ENCODE measurements around the gene CACYBP. TPM values are rescaled to one million over a fixed set of nuclear protein-coding genes. Genes with fewer than 3 reads are reported as not detected.

Gene CACYBP
- total and polyA plus RNA-seq, 4 donors: 98.4 to 205 (median 149) TPM

DNA sequence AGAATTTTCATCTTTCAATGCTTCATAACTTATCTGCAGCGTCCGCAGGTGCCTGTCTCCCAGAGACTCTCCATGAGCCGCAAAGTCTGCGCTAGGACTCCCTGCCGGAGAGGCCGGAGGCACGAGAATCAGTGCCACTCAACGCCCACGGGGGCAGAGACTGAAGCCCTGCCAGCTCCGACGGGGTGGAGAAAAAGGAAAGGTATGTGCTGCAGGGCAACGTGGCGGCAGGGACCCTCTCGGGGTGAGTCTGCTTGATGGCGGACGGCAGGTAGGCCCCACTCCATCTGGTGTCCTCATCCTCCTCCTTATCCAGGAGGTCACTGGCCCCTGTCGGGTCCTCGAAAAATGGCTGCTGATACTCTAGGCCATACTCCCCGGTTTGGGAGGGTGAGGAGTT lies 45.4 kb downstream of the CACYBP start:
- H3K36me3 ChIP-seq (ENCODE audit: control insufficient read depth, insufficient read depth, low read length): no peaks in the 10 kb centered on the region
- 95% methylated on average over 18 of the region's 19 CpGs for WGBS (ENCODE audit: insufficient coverage)
- H3K4me3 ChIP-seq (ENCODE audit: low read depth, low read length): no peak overlapping the region
- DNase-seq (ENCODE audit: low read depth in 4 of 6, low spot score in 6 of 6): no peak
- no peaks in the 10 kb centered on the region for H3K4me1 ChIP-seq (ENCODE audit: control insufficient read depth, insufficient read depth, low read length)
- no peaks in the 10 kb centered on the region for H3K27me3 ChIP-seq (ENCODE audit: control insufficient read depth, insufficient read depth, low read length)
- H3K9me3 ChIP-seq (ENCODE audit: control insufficient read depth, insufficient read depth, low read length): no peaks in the 10 kb centered on the region
- no peak overlapping the region for H3K27ac ChIP-seq (ENCODE audit: low read depth, low read length)

DNA sequence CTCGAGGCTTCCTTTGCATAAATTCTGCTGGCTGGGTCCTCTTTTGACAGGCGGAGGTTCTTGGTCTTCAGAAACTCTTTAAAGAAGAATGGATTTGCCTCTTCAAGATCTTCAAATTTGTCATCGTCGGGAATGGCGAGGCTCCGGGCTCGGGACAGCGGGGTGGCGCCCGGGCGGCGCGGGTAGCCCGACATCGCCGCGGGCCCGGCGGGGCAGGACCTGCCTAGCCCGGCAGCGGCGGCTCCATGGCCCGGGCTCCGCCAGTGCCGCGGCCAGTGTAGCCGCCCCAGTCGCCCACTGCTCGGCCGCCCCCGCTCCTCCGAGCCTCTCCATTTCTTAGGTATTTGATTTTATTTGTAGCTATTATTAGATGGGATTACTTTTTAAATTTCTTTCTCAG lies 45.8 kb downstream of the CACYBP start:
- Histone ChIP-seq H3K27me3 (ENCODE audit: control insufficient read depth, insufficient read depth, low read length) (no peaks in the 10 kb centered on the region), H3K36me3 (ENCODE audit: control insufficient read depth, insufficient read depth, low read length) (no peaks in the 10 kb centered on the region), H3K27ac (ENCODE audit: low read depth, low read length) (no peak overlapping the region), H3K9me3 (ENCODE audit: control insufficient read depth, insufficient read depth, low read length) (no peaks in the 10 kb centered on the region), H3K4me3 (ENCODE audit: low read depth, low read length) (no peak overlapping the region), H3K4me1 (ENCODE audit: control insufficient read depth, insufficient read depth, low read length) (no peaks in the 10 kb centered on the region)
- no peak for DNase-seq (ENCODE audit: low read depth in 4 of 6, low spot score in 6 of 6)
- WGBS (ENCODE audit: insufficient coverage): 99% methylated on average over 20 of the region's 32 CpGs

DNA sequence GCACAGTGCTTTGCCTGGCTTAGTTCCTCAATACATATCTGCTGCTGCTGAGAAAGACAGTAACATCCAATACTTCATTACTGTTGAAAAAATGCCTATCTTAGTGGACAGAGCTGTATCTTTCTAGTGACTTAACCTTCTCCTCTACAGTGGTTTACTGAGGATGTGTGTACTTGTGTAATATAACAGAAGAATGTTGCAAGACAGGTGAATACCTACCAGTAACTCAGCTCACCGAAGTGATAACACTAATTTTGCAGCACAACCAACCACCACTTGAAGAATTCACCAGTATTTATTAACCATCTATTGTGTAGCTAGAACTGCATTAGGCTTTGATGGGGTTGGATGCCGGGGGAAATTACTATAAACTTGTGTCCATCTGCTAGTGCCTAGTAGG lies 51.2 kb downstream of the CACYBP start:
- DNase-seq (ENCODE audit: low read depth in 4 of 6, low spot score in 6 of 6): no peak
- H3K9me3 ChIP-seq (ENCODE audit: control insufficient read depth, insufficient read depth, low read length): no peaks in the 10 kb centered on the region
- no peak overlapping the region for H3K27ac ChIP-seq (ENCODE audit: low read depth, low read length)
- no peaks in the 10 kb centered on the region for H3K36me3 ChIP-seq (ENCODE audit: control insufficient read depth, insufficient read depth, low read length)
- no peaks in the 10 kb centered on the region for H3K27me3 ChIP-seq (ENCODE audit: control insufficient read depth, insufficient read depth, low read length)
- no peaks in the 10 kb centered on the region for H3K4me1 ChIP-seq (ENCODE audit: control insufficient read depth, insufficient read depth, low read length)
- no peak overlapping the region for H3K4me3 ChIP-seq (ENCODE audit: low read depth, low read length)
- no CpG with 5 or more reads among the region's 2 CpGs for WGBS (ENCODE audit: insufficient coverage)

DNA sequence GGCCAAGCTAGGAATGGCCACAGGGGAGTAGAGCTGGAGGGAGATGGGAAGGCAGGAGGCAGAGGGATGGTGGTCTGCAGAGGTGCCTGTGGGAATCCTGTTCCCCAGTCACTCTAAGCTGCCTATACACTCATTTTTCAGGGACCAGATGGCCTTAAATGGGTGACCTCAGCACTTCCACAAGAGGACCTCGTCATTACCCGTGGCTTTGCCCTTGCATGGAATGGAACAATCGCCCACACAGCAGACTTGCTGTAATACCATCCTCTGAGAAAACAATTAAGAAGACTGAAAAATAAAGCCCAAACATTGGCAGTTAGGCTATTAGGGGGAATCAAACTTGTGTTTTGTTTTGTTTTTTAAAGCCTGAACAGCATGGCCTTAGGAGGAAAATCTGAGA lies 55.0 kb downstream of the CACYBP start:
- H3K36me3 ChIP-seq (ENCODE audit: control insufficient read depth, insufficient read depth, low read length): no peaks in the 10 kb centered on the region
- DNase-seq (ENCODE audit: low read depth in 4 of 6, low spot score in 6 of 6): no peak
- H3K9me3 ChIP-seq (ENCODE audit: control insufficient read depth, insufficient read depth, low read length): no peaks in the 10 kb centered on the region
- H3K4me1 ChIP-seq (ENCODE audit: control insufficient read depth, insufficient read depth, low read length): no peaks in the 10 kb centered on the region
- H3K27me3 ChIP-seq (ENCODE audit: control insufficient read depth, insufficient read depth, low read length): no peaks in the 10 kb centered on the region
- 77% methylated on average over 2 of the region's 3 CpGs for WGBS (ENCODE audit: insufficient coverage)
- H3K4me3 ChIP-seq (ENCODE audit: low read depth, low read length): no peak overlapping the region
- H3K27ac ChIP-seq (ENCODE audit: low read depth, low read length): no peak overlapping the region

Small RNAs within 50 kb of the gene (small RNA-seq; reads per million reads assigned to genes)
- not detected for gene RF00019 (ENCODE audit: low replicate concordance)
- gene RNU6-307P (ENCODE audit: low replicate concordance): not detected

Other genes with a start within 250 kb of the CACYBP start
- 10 to 100 TPM; 45.3 to 58.6 TPM for gene MRPS14, start 23.5 kb downstream of the CACYBP start, total RNA-seq
- gene MRPS14, start 23.5 kb downstream of the CACYBP start, polyA plus RNA-seq (ENCODE audit: insufficient read length in 2 of 2): 10 to 100 TPM; 42.6 to 51.0 TPM
- gene TNN, start 67.9 kb downstream of the CACYBP start, total RNA-seq: 10 to 100 TPM; 13.9 to 16.4 TPM
- gene TNN, start 67.9 kb downstream of the CACYBP start, polyA plus RNA-seq (ENCODE audit: insufficient read length in 2 of 2): 1 to 10 TPM; 1.6 to 2.8 TPM
- 1 to 10 TPM; 2.1 to 2.9 TPM for gene KIAA0040, start 192.8 kb downstream of the CACYBP start, total RNA-seq
- gene KIAA0040, start 192.8 kb downstream of the CACYBP start, polyA plus RNA-seq (ENCODE audit: insufficient read length in 2 of 2): 1 to 10 TPM; 1.7 to 2.3 TPM